GM19324 (cell line): ENCODE results near the gene COL21A1.
"Not testable (repeated sequence)": the region's sequence is repeated elsewhere in the genome, so short reads cannot be mapped to it uniquely, and the experiment has no call there.

Experiments
- ATAC-seq: cut with Tn5 transposase; IDR thresholded peaks from one replicate; pipeline ENCODE4 v1.9.1; 2021; ENCODE audit warnings: mild to moderate bottlenecking, moderate library complexity; ENCODE audit not compliant: unreplicated experiment, low FRiP score

The COL21A1 gene

DNA sequence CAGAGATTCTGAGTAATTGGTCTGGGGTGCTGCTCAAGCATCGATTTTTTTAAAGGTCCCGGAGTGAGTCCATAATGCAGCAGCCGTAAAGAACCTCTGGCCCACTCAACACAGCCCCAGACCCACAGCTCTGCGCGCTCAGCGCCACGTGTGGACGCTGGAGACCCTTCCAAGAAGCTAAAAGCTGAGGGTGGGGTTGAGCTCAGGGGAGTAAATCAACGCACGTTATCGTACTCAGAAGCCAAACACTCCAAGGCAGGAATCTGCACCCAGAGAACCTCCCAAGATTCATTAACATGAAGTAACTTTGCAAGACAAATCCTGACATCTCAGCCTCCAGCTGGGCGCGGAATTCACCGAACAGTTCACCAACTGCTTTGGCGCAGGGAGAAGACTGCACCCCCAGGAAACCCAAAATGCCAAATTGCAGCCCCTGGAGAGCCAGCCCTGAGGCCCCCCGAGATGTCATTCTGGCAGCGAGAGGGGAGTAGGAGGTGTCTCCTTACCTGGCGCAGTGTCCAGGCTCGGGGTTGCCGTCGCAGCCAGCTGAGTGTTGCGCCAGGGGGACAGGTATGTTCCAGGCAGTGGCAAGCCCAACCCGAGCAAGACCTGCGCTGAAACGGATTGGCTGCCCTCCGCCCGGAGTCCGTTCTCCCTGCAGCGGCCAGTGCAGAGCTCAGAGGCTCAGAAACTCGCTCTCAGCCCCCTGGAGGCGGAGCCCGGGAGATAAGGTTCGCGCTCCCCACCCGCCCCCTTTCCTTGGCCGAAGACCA lies at the start of gene COL21A1:
COL21A1 (minus strand) TSS at position 700 of the 773 bp plus-strand sequence. CDS start 64,962 bp downstream, outside the sequence.
- no peak for ATAC-seq

DNA sequence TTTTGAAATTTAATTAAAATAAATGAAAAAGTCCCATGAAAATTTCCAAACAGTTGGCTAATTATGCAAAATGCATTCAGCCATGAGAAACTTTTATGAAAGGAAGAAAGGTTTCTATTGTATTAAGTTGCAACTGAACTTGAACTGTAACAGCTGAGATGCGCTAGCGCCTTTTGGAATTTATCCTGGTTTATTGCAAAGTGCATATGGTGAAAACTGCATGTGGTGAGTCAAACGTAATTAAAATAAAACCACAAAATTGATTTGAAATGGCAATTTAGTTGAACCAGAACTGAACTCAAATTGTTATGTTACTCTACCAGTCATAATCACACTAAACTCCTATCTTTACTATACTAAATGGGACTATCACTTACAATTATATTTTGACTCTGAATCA lies 46.4 kb upstream of the COL21A1 start:
- no peak for ATAC-seq

DNA sequence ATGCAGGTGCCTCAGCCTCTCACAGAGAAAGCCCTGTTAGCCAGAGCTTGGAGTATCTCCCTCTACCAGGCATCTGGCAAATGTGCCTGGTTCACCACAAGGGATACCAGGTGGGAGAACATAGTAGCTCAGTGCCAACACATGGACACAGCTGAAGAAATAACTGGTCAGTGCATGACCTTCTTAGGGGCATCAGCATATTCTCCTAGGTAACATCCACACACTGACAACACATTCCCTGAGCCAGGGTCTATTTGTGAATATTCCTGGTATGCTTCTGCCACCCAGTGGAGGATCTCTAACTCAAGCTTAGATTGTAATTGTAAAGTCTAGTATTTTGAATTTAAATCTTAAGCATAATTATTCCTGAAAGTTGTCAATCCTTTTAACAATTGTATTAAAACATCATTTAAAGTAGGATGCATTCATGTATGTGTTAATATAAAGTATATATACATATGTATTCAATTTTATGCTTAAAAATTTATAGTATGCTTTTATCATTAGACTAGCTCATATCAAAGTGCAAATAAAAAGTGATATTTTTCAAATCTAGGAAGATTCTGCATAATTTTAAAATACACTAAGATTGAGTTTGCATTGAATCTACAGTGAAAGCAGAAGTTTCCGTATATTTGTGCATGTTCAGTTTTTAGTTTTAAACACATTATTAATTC lies 45.3 kb upstream of the COL21A1 start:
- ATAC-seq: no peak

DNA sequence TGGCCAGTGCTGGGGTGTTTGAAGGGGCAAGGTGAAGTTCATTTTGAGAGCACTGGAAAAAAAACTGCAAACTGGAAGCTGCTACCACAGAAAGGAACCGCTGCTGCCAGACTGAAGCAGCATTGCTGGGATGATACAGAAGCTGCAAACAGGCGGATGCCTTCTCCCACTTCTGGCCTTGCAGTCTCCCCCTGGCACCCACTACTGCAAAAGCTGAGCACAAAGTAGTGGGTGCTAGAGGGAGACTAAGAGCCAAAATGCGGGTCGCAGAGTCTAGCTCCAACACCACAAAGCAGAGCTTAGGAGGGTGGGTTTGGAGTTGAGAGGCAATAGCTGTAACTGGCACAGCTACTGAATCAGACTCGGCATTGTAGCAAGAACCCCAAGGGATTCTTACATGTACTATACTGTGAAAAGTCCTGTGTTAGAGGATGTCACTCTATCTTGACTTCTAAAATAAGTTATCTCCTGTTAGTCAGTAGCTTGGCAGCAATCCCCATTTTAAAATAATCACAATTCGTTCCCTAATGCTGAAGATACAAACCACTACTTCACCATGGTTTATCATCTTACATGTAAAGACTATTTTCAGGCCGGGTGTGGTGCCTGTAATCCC lies 44.0 kb upstream of the COL21A1 start:
- no peak for ATAC-seq

DNA sequence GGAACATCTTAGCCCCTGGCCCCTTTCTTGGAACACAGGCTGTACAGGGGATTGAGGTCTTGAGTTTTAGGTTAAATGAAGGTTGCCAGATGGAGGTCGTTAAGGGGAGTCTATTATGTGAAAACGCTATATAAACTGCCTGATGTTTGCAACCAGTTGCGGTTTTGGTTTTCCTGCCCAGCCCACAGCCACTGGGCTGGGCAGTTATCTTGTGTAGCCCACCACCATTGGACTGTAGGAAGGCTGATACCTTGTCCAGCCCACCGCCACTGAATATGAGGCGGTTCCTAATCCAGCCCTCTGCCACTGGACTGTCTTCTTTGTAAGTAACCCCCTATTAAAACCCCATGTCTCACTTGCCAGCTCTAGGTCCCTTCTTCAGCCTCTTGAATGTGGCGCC lies 42.3 kb upstream of the COL21A1 start:
- ATAC-seq: no peak

- no peak for ATAC-seq
Observed at GRCh38 chr6:56288347-56288746, 41.0 kb upstream of the COL21A1 start.

GRCh38 chr6:56282391-56282790 lies 35.0 kb upstream of the COL21A1 start:
- no peak for ATAC-seq

- ATAC-seq: no peak
Observed at GRCh38 chr6:56280126-56280525, 32.7 kb upstream of the COL21A1 start.

- no peak for ATAC-seq
Observed at GRCh38 chr6:56279331-56280080, 32.1 kb upstream of the COL21A1 start.

- ATAC-seq: no peak
Observed at GRCh38 chr6:56278171-56278591, 30.8 kb upstream of the COL21A1 start.

GRCh38 chr6:56270812-56271441 lies 23.5 kb upstream of the COL21A1 start:
- no peak for ATAC-seq

DNA sequence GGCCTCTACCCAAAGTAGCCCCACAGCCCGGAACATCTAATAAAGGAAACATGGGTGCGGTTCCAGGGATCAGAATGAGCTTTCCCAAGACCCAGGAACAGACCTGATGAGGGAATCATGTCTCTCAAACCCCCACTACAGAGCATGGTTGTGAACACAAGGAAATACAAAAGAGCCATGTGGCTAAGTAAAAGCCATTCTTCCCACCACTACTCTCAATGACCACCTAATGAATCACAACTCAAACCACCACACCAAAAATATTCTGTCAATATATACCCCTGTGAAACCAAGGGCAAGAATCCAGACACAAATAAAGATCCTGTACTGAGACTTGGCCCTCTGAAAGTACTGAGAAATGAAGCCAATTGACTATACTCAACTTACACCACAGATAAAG lies 20.9 kb upstream of the COL21A1 start:
- ATAC-seq: no peak

DNA sequence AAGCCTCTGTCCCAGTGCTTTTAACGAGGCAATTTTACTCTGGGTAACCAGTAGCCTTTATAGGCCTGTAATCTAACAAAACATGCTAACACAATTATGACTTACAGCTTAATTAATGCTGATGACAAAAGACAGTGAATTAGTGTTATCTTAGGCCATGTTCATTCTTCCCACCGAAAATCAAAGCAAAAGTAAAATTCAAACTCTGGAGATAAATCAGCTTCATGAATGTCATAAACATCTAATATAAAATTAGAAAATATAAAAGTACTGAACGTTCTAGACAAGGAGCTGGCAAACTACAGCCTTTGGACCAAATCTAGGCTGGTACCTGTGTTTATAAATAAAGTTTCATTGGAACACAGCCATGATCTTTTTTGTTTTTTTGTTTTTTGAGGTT lies 18.6 kb upstream of the COL21A1 start:
- no peak for ATAC-seq

DNA sequence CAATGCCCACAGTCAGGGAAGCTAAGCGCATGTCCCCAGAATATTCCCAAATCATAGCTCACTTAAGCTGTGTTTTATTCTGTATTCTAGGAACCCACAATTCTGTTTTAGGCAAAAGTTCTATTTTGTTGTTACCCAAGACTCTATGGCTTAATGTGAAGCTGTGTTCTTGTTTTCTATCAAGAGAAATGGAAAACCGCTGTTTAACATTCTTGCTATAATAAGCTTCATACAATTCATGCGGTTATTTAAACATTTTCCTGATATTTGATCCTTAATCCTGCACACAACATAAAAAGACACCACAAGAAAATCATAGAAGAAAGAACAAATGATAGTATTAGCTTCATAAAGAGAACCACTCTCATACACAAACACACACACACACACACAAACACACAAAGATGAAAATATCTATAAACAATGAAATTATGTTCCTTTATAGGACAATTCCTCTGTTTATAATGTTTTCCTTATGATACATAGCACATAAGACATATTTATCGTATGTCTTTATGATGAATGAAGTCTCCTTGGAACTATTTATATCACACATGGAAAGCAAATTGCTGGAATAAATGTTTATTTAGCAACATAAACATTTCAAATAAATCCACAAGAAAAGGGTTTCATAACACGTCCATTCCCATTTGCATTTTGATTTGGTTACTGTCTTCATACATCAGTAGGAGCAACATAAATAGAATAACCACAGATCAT lies 16.4 kb upstream of the COL21A1 start:
- no peak for ATAC-seq

GRCh38 chr6:56260593-56260992 lies 13.2 kb upstream of the COL21A1 start:
- not testable (repeated sequence) for ATAC-seq

- ATAC-seq: no peak
Observed at GRCh38 chr6:56259234-56260077, 12.1 kb upstream of the COL21A1 start.

- no peak for ATAC-seq
Observed at GRCh38 chr6:56255349-56255748, 8.0 kb upstream of the COL21A1 start.

GRCh38 chr6:56250266-56250665 lies 2.9 kb upstream of the COL21A1 start:
- ATAC-seq: no peak

DNA sequence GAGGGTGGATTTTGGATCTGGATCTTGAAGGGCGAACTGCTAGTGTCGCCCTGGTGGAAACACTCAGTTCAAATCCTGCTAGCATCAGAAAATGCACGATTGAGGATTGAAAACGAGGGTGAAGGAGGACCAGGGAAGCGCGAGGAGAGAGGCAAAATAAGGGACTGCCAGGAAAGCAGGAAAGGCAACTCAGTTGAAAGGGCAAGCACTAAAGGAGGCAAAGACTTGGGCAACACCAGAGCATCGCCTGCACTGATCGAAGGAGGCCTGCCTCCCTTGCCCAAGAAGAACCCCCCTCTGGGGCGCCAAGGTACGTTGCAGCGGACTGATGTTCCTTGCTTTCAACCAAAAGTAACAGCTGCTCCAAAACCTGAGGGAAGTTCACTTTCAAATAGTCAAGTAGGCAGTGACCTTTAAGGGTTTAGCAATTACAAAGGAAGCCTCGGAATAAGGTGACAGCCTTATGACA lies 308 bp upstream of the COL21A1 start:
- no peak for ATAC-seq
